KOPT-K1 (cell line): ENCODE measurements around the gene DNAH2.

Experiments
- H3K27ac ChIP-seq: fragments of 200-600 bp; sonication (generic); 2 replicates; pipeline ENCODE4 v1.5.1; 2016; ENCODE audit warnings: antibody characterized with exemption, mild to moderate bottlenecking, low read depth, low read length; ENCODE audit not compliant: poor library complexity, severe bottlenecking
- H3K36me3 ChIP-seq: fragments of 200-600 bp; sonication (generic); 2 replicates; pipeline ENCODE4 v1.5.1; 2017; ENCODE audit warnings: antibody characterized with exemption, mild to moderate bottlenecking, low read length, moderate library complexity; ENCODE audit not compliant: insufficient read depth
- H3K9me3 ChIP-seq: fragments of 200-600 bp; sonication (generic); 2 replicates; pipeline ENCODE4 v1.5.1; 2017; ENCODE audit warnings: antibody characterized with exemption, low read length, mild to moderate bottlenecking; ENCODE audit not compliant: insufficient read depth, poor library complexity, severe bottlenecking

DNAH2 gene

DNA sequence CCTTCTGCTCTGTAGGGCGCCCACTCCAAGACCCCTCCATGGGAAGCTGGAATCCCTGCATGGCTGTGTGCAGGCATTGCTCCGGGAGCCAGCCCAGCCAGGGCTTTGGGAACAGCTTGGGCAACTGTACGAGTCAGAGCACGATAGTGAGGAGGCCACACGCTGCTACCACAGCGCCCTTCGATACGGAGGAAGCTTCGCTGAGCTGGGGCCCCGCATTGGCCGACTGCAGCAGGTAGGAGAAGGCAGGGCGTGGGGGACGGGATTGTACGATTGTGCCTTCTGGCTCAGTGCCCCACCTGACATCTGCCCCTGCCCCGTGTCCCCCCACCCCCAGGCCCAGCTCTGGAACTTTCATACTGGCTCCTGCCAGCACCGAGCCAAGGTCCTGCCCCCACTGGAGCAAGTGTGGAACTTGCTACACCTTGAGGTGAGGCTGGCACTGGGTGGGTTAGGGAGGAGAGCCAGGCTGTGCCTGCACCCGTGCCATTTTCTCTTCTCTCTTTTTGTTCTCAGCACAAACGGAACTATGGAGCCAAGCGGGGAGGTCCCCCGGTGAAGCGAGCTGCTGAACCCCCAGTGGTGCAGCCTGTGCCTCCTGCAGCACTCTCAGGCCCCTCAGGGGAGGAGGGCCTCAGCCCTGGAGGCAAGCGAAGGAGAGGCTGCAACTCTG lies 128.7 kb downstream of the DNAH2 start:
- Histone ChIP-seq H3K36me3 (peaks cover 58% of the 10 kb centered on the region), H3K27ac (no peak overlapping the region), H3K9me3 (no peaks in the 10 kb centered on the region)

GRCh38 chr17:7846765-7847661 lies 129.5 kb downstream of the DNAH2 start:
- no peaks in the 10 kb centered on the region for H3K9me3 ChIP-seq
- H3K27ac ChIP-seq, result no peak overlapping the region
- peaks cover 63% of the 10 kb centered on the region for H3K36me3 ChIP-seq

- no peak overlapping the region for H3K27ac ChIP-seq
- H3K36me3 ChIP-seq, result peaks cover 75% of the 10 kb centered on the region
- H3K9me3 ChIP-seq, result no peaks in the 10 kb centered on the region
These were observed 130.6 kb downstream of the DNAH2 start for GRCh38 chr17:7848131-7848579.

DNA sequence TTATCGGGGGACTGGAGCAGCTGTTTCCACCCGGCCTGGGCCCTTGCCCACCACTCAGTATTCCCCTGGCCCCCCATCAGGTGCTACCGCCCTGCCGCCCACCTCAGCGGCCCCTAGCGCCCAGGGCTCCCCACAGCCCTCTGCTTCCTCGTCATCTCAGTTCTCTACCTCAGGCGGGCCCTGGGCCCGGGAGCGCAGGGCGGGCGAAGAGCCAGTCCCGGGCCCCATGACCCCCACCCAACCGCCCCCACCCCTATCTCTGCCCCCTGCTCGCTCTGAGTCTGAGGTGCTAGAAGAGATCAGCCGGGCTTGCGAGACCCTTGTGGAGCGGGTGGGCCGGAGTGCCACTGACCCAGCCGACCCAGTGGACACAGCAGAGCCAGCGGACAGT lies 131.2 kb downstream of the DNAH2 start:
- Histone ChIP-seq H3K27ac (no peak overlapping the region), H3K9me3 (no peaks in the 10 kb centered on the region), H3K36me3 (peaks cover 78% of the 10 kb centered on the region)

DNA sequence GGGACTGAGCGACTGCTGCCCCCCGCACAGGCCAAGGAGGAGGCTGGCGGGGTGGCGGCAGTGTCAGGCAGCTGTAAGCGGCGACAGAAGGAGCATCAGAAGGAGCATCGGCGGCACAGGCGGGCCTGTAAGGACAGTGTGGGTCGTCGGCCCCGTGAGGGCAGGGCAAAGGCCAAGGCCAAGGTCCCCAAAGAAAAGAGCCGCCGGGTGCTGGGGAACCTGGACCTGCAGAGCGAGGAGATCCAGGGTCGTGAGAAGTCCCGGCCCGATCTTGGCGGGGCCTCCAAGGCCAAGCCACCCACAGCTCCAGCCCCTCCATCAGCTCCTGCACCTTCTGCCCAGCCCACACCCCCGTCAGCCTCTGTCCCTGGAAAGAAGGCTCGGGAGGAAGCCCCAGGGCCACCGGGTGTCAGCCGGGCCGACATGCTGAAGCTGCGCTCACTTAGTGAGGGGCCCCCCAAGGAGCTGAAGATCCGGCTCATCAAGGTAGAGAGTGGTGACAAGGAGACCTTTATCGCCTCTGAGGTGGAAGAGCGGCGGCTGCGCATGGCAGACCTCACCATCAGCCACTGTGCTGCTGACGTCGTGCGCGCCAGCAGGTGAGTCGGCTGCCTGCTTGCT lies 131.7 kb downstream of the DNAH2 start:
- Histone ChIP-seq H3K9me3 (no peaks in the 10 kb centered on the region), H3K27ac (no peak overlapping the region), H3K36me3 (peaks cover 82% of the 10 kb centered on the region)

GRCh38 chr17:7849751-7850504 lies 132.4 kb downstream of the DNAH2 start:
- H3K9me3 ChIP-seq, result no peaks in the 10 kb centered on the region
- no peak overlapping the region for H3K27ac ChIP-seq
- peaks cover 82% of the 10 kb centered on the region for H3K36me3 ChIP-seq

- Histone ChIP-seq H3K36me3 (peaks cover 80% of the 10 kb centered on the region), H3K9me3 (no peaks in the 10 kb centered on the region), H3K27ac (no peak overlapping the region)
These were observed 133.3 kb downstream of the DNAH2 start for GRCh38 chr17:7850701-7851437.

DNA sequence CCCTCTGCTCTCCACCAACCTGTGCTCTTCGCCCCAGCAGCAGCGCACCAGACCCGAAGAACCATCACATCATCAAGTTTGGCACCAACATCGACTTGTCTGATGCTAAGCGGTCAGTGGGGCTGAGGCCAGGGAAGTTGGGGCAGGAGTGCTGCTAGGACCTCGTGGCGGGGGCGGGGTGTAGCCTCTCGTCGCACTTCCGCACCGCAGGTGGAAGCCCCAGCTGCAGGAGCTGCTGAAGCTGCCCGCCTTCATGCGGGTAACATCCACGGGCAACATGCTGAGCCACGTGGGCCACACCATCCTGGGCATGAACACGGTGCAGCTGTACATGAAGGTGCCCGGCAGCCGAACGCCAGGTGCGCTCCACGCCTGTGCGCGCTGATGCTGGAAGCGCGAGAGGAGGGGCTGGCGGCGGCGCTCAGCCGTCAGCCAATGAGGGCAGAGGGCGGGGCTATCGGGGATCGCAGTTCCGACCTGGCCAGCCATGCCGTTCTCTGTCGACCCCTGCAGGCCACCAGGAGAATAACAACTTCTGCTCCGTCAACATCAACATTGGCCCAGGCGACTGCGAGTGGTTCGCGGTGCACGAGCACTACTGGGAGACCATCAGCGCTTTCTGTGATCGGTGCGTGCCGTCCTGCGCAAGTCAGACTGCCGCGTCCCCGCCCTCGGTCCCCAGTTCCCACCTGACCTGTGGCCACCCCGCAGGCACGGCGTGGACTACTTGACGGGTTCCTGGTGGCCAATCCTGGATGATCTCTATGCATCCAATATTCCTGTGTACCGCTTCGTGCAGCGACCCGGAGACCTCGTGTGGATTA lies 134.1 kb downstream of the DNAH2 start:
- Histone ChIP-seq H3K36me3 (peaks cover 74% of the 10 kb centered on the region), H3K9me3 (no peaks in the 10 kb centered on the region), H3K27ac (no peak overlapping the region)

DNA sequence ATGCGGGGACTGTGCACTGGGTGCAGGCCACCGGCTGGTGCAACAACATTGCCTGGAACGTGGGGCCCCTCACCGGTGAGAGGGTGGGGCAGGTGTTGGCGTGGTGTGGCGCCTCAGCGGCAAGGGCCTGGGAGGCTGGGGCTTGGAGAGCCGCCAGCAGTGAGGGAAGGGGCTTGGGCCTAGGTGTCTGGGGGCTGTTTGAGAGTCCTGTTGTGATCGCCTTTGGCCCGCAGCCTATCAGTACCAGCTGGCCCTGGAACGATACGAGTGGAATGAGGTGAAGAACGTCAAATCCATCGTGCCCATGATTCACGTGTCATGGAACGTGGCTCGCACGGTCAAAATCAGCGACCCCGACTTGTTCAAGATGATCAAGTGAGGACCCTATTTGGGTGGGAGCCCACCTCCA lies 134.7 kb downstream of the DNAH2 start:
- Histone ChIP-seq H3K27ac (no peak overlapping the region), H3K36me3 (peaks cover 68% of the 10 kb centered on the region), H3K9me3 (no peaks in the 10 kb centered on the region)

DNA sequence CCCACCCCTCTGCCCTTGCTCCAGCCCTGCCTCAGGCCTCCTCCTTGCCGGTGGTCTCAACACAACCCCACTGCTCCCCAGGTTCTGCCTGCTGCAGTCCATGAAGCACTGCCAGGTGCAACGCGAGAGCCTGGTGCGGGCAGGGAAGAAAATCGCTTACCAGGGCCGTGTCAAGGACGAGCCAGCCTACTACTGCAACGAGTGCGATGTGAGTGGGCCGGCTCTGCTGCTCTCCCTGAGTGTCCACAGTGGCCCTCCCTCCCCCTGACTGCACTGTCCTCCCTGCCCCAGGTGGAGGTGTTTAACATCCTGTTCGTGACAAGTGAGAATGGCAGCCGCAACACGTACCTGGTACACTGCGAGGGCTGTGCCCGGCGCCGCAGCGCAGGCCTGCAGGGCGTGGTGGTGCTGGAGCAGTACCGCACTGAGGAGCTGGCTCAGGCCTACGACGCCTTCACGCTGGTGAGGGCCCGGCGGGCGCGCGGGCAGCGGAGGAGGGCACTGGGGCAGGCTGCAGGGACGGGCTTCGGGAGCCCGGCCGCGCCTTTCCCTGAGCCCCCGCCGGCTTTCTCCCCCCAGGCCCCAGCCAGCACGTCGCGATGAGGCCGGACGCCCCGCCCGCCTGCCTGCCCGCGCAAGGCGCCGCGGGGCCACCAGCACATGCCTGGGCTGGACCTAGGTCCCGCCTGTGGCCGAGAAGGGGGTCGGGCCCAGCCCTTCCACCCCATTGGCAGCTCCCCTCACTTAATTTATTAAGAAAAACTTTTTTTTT lies 135.6 kb downstream of the DNAH2 start:
- peaks cover 61% of the 10 kb centered on the region for H3K36me3 ChIP-seq
- H3K9me3 ChIP-seq, result no peaks in the 10 kb centered on the region
- no peak overlapping the region for H3K27ac ChIP-seq

DNA sequence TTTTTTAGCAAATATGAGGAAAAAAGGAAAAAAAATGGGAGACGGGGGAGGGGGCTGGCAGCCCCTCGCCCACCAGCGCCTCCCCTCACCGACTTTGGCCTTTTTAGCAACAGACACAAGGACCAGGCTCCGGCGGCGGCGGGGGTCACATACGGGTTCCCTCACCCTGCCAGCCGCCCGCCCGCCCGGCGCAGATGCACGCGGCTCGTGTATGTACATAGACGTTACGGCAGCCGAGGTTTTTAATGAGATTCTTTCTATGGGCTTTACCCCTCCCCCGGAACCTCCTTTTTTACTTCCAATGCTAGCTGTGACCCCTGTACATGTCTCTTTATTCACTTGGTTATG lies 136.1 kb downstream of the DNAH2 start:
- no peak overlapping the region for H3K27ac ChIP-seq
- H3K36me3 ChIP-seq, result peaks cover 56% of the 10 kb centered on the region

DNA sequence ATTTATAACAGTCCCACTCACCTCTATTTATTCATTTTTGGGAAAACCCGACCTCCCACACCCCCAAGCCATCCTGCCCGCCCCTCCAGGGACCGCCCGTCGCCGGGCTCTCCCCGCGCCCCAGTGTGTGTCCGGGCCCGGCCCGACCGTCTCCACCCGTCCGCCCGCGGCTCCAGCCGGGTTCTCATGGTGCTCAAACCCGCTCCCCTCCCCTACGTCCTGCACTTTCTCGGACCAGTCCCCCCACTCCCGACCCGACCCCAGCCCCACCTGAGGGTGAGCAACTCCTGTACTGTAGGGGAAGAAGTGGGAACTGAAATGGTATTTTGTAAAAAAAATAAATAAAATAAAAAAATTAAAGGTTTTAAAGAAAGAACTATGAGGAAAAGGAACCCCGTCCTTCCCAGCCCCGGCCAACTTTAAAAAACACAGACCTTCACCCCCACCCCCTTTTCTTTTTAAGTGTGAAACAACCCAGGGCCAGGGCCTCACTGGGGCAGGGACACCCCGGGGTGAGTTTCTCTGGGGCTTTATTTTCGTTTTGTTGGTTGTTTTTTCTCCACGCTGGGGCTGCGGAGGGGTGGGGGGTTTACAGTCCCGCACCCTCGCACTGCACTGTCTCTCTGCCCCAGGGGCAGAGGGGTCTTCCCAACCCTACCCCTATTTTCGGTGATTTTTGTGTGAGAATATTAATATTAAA lies 136.7 kb downstream of the DNAH2 start:
- Histone ChIP-seq H3K27ac (no peak overlapping the region), H3K9me3 (no peaks in the 10 kb centered on the region), H3K36me3 (peaks cover 51% of the 10 kb centered on the region)

More for the DNA sequence above, 136.1 kb downstream of the DNAH2 start:
- no peaks in the 10 kb centered on the region for H3K9me3 ChIP-seq
